Cerebellar nuclear complex (tissue), 1 donor: Measurements from ENCODE around the gene ACLY.
"Not testable (repeated sequence)": the region's sequence is repeated elsewhere in the genome, so short reads cannot be mapped to it uniquely, and the experiment has no call there.

Experiments used
- DNase-seq, 2 experiments: peaks; one replicate each; lab custom pipeline; 2025; lab: John Stamatoyannopoulos, UW

ACLY gene

GRCh38 chr17:41912925-41913324, 5.8 kb downstream of the ACLY start:
- no peak for DNase-seq

- no peak for DNase-seq
Measured at GRCh38 chr17:41910701-41911391, 7.9 kb downstream of the ACLY start.

GRCh38 chr17:41909088-41909487, 9.7 kb downstream of the ACLY start:
- no peak for DNase-seq

GRCh38 chr17:41907633-41908539, 10.9 kb downstream of the ACLY start:
- DNase-seq: no peak

- no peak for DNase-seq
Measured at GRCh38 chr17:41907185-41907556, 11.6 kb downstream of the ACLY start.

GRCh38 chr17:41906465-41907184, 12.1 kb downstream of the ACLY start:
- DNase-seq: no peak

- DNase-seq: no peak
Measured at GRCh38 chr17:41905172-41905571, 13.6 kb downstream of the ACLY start.

- no peak for DNase-seq
Measured at GRCh38 chr17:41904242-41904841, 14.4 kb downstream of the ACLY start.

GRCh38 chr17:41901646-41902045, 17.1 kb downstream of the ACLY start:
- no peak for DNase-seq

- no peak for DNase-seq
Measured at GRCh38 chr17:41896726-41897125, 22.0 kb downstream of the ACLY start.

- no peak for DNase-seq
Measured at GRCh38 chr17:41895617-41896016, 23.1 kb downstream of the ACLY start.

- no peak for DNase-seq
Measured at GRCh38 chr17:41894791-41895331, 23.9 kb downstream of the ACLY start.

- no peak for DNase-seq
Measured at GRCh38 chr17:41893384-41893783, 25.4 kb downstream of the ACLY start.

- no peak for DNase-seq
Measured at GRCh38 chr17:41892021-41892376, 26.8 kb downstream of the ACLY start.

GRCh38 chr17:41891135-41892020, 27.4 kb downstream of the ACLY start:
- DNase-seq: no peak

GRCh38 chr17:41888332-41888965, 30.3 kb downstream of the ACLY start:
- DNase-seq: no peak

GRCh38 chr17:41885733-41886132, 33.0 kb downstream of the ACLY start:
- no peak for DNase-seq

GRCh38 chr17:41882756-41883155, 36.0 kb downstream of the ACLY start:
- DNase-seq: no peak

GRCh38 chr17:41880130-41880529, 38.6 kb downstream of the ACLY start:
- no peak for DNase-seq

GRCh38 chr17:41874293-41874670, 44.5 kb downstream of the ACLY start:
- DNase-seq: not testable (repeated sequence)
